8988T (cell line): ENCODE measurements around the gene MID1.

Experiments used
- DNase-seq: peaks from one replicate; pipeline ENCODE4 v3.0.0; 2011

Gene MID1

GRCh38 chrX:10415306-10416001, 204.9 kb downstream of the MID1 start:
- no peak for DNase-seq

- no peak for DNase-seq
Measured at GRCh38 chrX:10414862-10415261, 205.5 kb downstream of the MID1 start.

GRCh38 chrX:10414156-10414824, 206.1 kb downstream of the MID1 start:
- no peak for DNase-seq

GRCh38 chrX:10404436-10404835, 215.9 kb downstream of the MID1 start:
- no peak for DNase-seq

GRCh38 chrX:10401239-10401638, 219.1 kb downstream of the MID1 start:
- DNase-seq, result no peak

- DNase-seq, result no peak
Measured at GRCh38 chrX:10399043-10399741, 221.2 kb downstream of the MID1 start.

GRCh38 chrX:10398215-10398614, 222.2 kb downstream of the MID1 start:
- DNase-seq, result no peak

GRCh38 chrX:10397349-10397748, 223.0 kb downstream of the MID1 start:
- DNase-seq, result no peak

- DNase-seq, result no peak
Measured at GRCh38 chrX:10395643-10396042, 224.7 kb downstream of the MID1 start.
